ENCODE measurements around the gene LAPTM5.

DNA sequence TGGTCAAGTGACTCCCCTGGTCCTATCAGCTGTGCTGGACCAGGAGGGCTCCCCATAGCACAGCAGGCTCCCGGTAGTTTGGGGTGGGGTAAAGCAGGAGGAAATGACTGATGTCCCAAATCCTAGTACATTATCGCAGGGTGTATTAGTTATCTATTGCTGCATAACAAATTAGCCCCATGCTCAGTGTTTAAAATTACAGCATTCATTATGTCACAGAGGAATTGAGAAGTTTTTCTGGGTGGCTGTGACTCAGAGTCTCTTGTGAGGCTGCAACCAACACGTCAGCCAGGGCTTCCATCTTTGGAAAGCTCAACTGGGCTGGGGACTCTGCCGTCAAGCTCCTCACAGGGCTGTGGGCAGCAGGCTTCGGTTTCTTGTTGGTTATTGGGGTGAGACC, 34.3 kb upstream of the LAPTM5 start:
- TF ChIP-seq CTCF (IDR thresholded peaks at IDR 0.05; ENCODE audit: low read depth, low read length, missing input control) (no peak), ZBTB33 (IDR thresholded peaks at IDR 0.05) (no peak), JUND (IDR thresholded peaks at IDR 0.05) (no peak), YY1 (IDR thresholded peaks at IDR 0.05) (no peak), EGR1 (IDR thresholded peaks at IDR 0.05; ENCODE audit: low read depth in 2 of 2) (no peak), REST (IDR thresholded peaks at IDR 0.05) (no peak), MAX (IDR thresholded peaks at IDR 0.05) (no peak), RXRA (IDR thresholded peaks at IDR 0.05) (no peak), GABPA (IDR thresholded peaks at IDR 0.05 in 1 of 2, conservative IDR thresholded peaks at IDR 0.05 in 1 of 2) (no peak), TAF1 (conservative IDR thresholded peaks at IDR 0.05) (no peak), NR2F2 (IDR thresholded peaks at IDR 0.05) (no peak)
